CD4-positive, alpha-beta T cell (primary cell): ENCODE measurements around the gene ADNP2. TPM values are rescaled to one million over a fixed set of nuclear protein-coding genes. Genes with fewer than 3 reads are reported as not detected.
A peak's percentile ranks its signal among the peaks of the same experiment; 100 is the strongest.

Experiments
- ATAC-seq: fragments of 200-7000 bp; cut with Tn5 transposase; one replicate; pipeline ENCODE4 v1.10.0; 2022; ENCODE audit warnings: mild to moderate bottlenecking; ENCODE audit not compliant: poor library complexity
- CTCF ChIA-PET: fragments of 350-600 bp; sonication (Branson Sonifier 250); formaldehyde crosslinking; loops from one replicate; lab custom pipeline; 2021; ENCODE audit warnings: antibody characterized with exemption, inconsistent platforms; lab: Charles Lee
- POLR2A ChIA-PET: fragments of 350-600 bp; sonication (Branson Sonifier 250); formaldehyde crosslinking; loops from one replicate; lab custom pipeline; 2021; ENCODE audit warnings: antibody characterized with exemption, inconsistent platforms; lab: Charles Lee
- DNase-seq, 14 experiments: peaks; one replicate each; pipeline ENCODE4 v3.0.0-alpha.2; 2013 to 2020; ENCODE audit warnings: mixed read lengths in 2 of 14
- H3K27ac ChIP-seq, 2 donors: one replicate each; pipeline versions ENCODE4 v1.5.1 to v1.7.0; 2013; ENCODE audit warnings: low read length in 2 of 2, low read depth in 1 of 2, mild to moderate bottlenecking in 1 of 2
- H3K27me3 ChIP-seq, 2 experiments: 1 replicate in 1 of 2; 2 replicates in 1 of 2; pipeline versions ENCODE4 v1.6.1 to v1.7.0; 2013; ENCODE audit warnings: low read length in 2 of 2, control low read depth in 1 of 2, mild to moderate bottlenecking in 1 of 2, moderate library complexity in 1 of 2; ENCODE audit not compliant: insufficient read depth in 2 of 2, control insufficient read depth in 1 of 2
- H3K36me3 ChIP-seq: one replicate; pipeline ENCODE4 v1.6.1; 2013; ENCODE audit warnings: low read length, control low read depth; ENCODE audit not compliant: insufficient read depth
- H3K4me1 ChIP-seq: one replicate; pipeline ENCODE4 v1.6.1; 2013; ENCODE audit warnings: low read length, control low read depth; ENCODE audit not compliant: insufficient read depth
- H3K4me3 ChIP-seq: one replicate; pipeline ENCODE4 v1.5.1; 2013; ENCODE audit warnings: mild to moderate bottlenecking, low read length, moderate library complexity
- H3K9me3 ChIP-seq, 2 experiments: 1 replicate in 1 of 2; 2 replicates in 1 of 2; pipeline versions ENCODE4 v1.6.1 to v1.7.0; 2013; ENCODE audit warnings: low read length in 2 of 2, mild to moderate bottlenecking in 2 of 2, control low read depth in 1 of 2, moderate library complexity in 1 of 2; ENCODE audit not compliant: control insufficient read depth in 1 of 2, insufficient read depth in 1 of 2
- H3K27ac Mint-ChIP-seq: one replicate; pipeline ENCODE4 v1.8.0; 2020; ENCODE audit warnings: mixed read lengths
- H3K27me3 Mint-ChIP-seq: one replicate; pipeline ENCODE4 v1.8.0; 2021; ENCODE audit warnings: mixed read lengths
- H3K36me3 Mint-ChIP-seq: one replicate; pipeline ENCODE4 v1.8.0; 2021; ENCODE audit warnings: low read depth, mixed read lengths
- H3K4me1 Mint-ChIP-seq: one replicate; pipeline ENCODE4 v1.8.0; 2021; ENCODE audit warnings: low read depth, mixed read lengths
- H3K4me3 Mint-ChIP-seq: one replicate; pipeline ENCODE4 v1.8.0; 2020; ENCODE audit warnings: mild to moderate bottlenecking, mixed read lengths
- H3K9me3 Mint-ChIP-seq: one replicate; pipeline ENCODE4 v1.8.0; 2020; ENCODE audit warnings: mixed read lengths
- intact Hi-C, 2 experiments: fragments of 100-400 bp; cut with DNase I in 1 of 2; cut with micrococcal nuclease in 1 of 2; formaldehyde crosslinking; loops; one replicate each; pipeline versions ENCODE4 v1.15.1 to v1.9.0; 2023 to 2025; cut with DNase I, micrococcal nuclease
- total RNA-seq, 174 experiments: library from RNA in 2 of 174; stranded (reverse) in 2 of 174; gene quantifications; one replicate each; pipeline ENCODE4 v1.2.3 and lab custom pipeline; 2021 to 2026
- TF ChIP-seq, protein P1 (sequence below): fragments of 200-600 bp; IDR thresholded peaks from one replicate; pipeline ENCODE4 v1.8.0; 2022; ENCODE audit warnings: antibody characterized with exemption, mild to moderate bottlenecking

Gene ADNP2
- total RNA-seq, 2 experiments from 2014 or later = 61.0 to 61.5 TPM

DNA sequence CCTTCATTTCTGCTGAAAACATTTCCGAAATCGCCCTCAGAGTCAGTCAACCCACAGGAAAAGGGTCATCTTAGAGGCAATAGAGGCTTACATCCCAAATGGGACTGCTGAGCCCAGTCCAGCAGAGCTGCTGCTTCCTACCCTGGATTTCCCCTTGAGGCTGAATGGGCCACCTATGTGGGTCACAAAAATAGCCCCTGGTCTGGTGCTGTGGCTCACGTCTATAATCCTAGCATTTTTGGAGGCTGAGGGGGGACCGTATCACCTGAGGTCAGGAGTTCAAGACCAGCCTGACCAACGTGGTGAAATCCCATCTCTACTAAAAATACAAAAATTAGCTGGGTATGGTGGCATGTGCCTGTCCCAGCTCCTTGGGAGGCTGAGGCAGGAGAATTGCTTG lies 49.3 kb downstream of the ADNP2 start:
- intact Hi-C loops = no loop called here
- DNase-seq = no peak
- ChIA-PET POLR2A (no interaction called here), CTCF (interaction anchor here (0.5 to 1.7 kb wide), 5 partner anchors 13 to 52 kb away, joined by 3 to 5 read pairs (median 3); no protein-coding TSS in a partner anchor)
- Mint-ChIP-seq H3K4me1 (peaks cover 4% of the 10 kb centered on the region), H3K27ac (no peak overlapping the region), H3K4me3 (no peak overlapping the region), H3K36me3 (no peaks in the 10 kb centered on the region), H3K9me3 (no peaks in the 10 kb centered on the region), H3K27me3 (peaks cover 31% of the 10 kb centered on the region)
- TF ChIP-seq, protein P1, sequence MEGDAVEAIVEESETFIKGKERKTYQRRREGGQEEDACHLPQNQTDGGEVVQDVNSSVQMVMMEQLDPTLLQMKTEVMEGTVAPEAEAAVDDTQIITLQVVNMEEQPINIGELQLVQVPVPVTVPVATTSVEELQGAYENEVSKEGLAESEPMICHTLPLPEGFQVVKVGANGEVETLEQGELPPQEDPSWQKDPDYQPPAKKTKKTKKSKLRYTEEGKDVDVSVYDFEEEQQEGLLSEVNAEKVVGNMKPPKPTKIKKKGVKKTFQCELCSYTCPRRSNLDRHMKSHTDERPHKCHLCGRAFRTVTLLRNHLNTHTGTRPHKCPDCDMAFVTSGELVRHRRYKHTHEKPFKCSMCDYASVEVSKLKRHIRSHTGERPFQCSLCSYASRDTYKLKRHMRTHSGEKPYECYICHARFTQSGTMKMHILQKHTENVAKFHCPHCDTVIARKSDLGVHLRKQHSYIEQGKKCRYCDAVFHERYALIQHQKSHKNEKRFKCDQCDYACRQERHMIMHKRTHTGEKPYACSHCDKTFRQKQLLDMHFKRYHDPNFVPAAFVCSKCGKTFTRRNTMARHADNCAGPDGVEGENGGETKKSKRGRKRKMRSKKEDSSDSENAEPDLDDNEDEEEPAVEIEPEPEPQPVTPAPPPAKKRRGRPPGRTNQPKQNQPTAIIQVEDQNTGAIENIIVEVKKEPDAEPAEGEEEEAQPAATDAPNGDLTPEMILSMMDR = no peak
- peaks cover 0 to 11% of the 10 kb centered on the region in 2 experiments for H3K9me3 ChIP-seq
- H3K36me3 ChIP-seq = no peaks in the 10 kb centered on the region
- H3K4me1 ChIP-seq = no peaks in the 10 kb centered on the region
- no peak overlapping the region for H3K27ac ChIP-seq
- H3K4me3 ChIP-seq = no peak overlapping the region
- peaks cover 9 to 25% of the 10 kb centered on the region in 2 experiments for H3K27me3 ChIP-seq
- no peak for ATAC-seq

DNA sequence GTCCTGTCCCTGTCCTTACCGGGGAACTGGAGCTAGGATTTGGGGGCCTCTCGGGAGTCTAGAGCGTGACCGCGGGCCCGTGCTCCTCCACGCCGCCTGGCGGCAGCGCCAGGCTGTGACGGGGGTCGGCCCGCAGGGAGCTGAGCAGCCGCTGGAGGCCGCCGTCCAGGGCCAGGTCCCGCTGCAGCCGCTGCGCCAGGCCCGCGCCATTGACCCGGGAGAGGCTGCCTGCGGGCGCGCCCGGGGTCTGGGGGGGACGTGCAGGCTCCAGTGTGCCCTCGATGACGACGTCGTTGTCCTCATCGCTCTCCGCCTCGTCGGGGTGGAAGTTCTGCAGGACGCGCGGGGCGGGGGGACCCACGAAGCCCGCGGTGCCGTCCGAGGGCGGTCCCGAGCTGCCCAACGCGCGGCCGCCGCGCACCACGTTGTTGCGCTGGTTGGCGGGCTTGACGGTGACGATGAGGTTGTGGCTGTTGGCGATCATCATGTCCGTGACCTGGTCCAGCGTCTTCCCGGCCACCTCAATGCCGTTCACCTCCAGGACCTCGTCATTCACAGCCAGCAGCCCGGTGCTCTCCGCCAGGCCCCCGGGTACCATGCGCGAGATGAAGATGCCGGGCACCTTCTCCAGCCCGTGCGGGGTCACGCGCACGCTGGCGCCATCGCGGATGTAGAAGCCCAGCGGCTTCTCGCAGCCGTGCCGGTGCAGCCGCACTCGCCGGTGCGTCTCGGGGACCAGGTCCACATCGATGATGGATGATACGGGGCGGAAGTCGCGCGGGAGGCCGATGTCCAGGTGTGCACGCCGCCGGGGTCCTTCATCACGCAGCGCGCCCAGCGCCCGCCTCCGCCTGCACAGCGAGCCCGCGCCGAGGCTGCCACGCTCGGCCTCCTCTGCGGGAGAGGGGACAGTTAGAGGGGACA lies 50.9 kb downstream of the ADNP2 start:
- Mint-ChIP-seq H3K9me3 (peaks cover 4% of the 10 kb centered on the region), H3K27ac (no peak overlapping the region), H3K4me3 (peak overlapping the region; percentile 30), H3K4me1 (peaks cover 4% of the 10 kb centered on the region), H3K27me3 (peaks cover 44% of the 10 kb centered on the region), H3K36me3 (no peaks in the 10 kb centered on the region)
- no peaks in the 10 kb centered on the region for H3K4me1 ChIP-seq
- intact Hi-C loops = no loop called here
- ChIA-PET CTCF (interaction anchor here (0.6 kb wide), 2 partner anchors 376 to 495 kb away, joined by 3 read pairs; no protein-coding TSS in a partner anchor), POLR2A (no interaction called here)
- TF ChIP-seq, protein P1 = peak; percentile 59
- peak; percentile 84 for ATAC-seq
- H3K27ac ChIP-seq = no peak overlapping the region
- H3K4me3 ChIP-seq = peak overlapping the region; percentile 19
- H3K9me3 ChIP-seq = peaks cover 10 to 25% of the 10 kb centered on the region in 2 experiments
- peaks cover 14 to 31% of the 10 kb centered on the region in 2 experiments for H3K27me3 ChIP-seq
- peak in 10 of 14 experiments; percentile 3 to 69 (median 27) for DNase-seq
- no peaks in the 10 kb centered on the region for H3K36me3 ChIP-seq

DNA sequence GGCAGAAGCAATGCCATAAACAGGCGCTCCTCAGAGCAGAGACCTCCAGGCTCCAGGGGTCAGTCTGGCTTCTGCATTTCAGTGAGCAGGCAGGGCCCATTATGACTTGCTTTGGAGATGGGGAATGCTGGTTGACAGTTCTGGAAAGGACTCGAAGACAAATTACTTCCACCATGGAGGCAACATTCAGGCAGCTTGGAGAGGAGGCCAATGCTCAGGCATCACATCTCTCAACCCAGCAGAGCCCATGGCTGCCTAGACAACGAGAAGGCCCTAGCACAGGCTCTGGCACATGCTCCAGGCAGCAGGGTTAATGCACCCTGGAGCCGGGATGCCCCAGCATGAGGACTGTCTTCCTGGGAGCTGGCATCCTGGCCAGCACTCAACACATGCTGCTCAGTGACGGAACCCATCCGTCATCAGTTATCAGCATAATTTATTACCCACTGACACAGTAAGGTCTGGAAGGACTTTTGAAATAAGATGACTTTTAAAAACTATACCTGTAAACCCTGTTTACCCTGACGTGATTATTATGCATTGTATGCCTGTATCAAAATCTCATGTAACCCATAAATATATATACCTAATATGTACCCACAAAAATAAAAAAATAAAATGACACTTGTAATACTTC lies 52.8 kb downstream of the ADNP2 start:
- Mint-ChIP-seq H3K9me3 (peaks cover 4% of the 10 kb centered on the region), H3K4me1 (peaks cover 4% of the 10 kb centered on the region), H3K27ac (no peak overlapping the region), H3K4me3 (no peak overlapping the region), H3K36me3 (no peaks in the 10 kb centered on the region), H3K27me3 (peaks cover 47% of the 10 kb centered on the region)
- ChIA-PET CTCF (no interaction called here), POLR2A (no interaction called here)
- no peak for DNase-seq
- no peak overlapping the region for H3K4me3 ChIP-seq
- H3K36me3 ChIP-seq = no peaks in the 10 kb centered on the region
- TF ChIP-seq, protein P1 = no peak
- H3K4me1 ChIP-seq = no peaks in the 10 kb centered on the region
- intact Hi-C loops = no loop called here
- peaks cover 12 to 39% of the 10 kb centered on the region in 2 experiments for H3K9me3 ChIP-seq
- ATAC-seq = no peak
- H3K27ac ChIP-seq = no peak overlapping the region
- peaks cover 17 to 31% of the 10 kb centered on the region in 2 experiments for H3K27me3 ChIP-seq
